Activated CD8-positive, alpha-beta T cell treated with anti-CD3 and anti-CD28 coated beads for 36 hours (primary cell): Measurements from ENCODE around the gene CNTNAP2. TPM values are rescaled to one million over a fixed set of nuclear protein-coding genes. Genes with fewer than 3 reads are reported as not detected.

ENCODE experiments used
- ATAC-seq: fragments of 200-7000 bp; cut with Tn5 transposase; one replicate; pipeline ENCODE4 v1.10.0; 2021; ENCODE audit warnings: mild to moderate bottlenecking, moderate library complexity
- CTCF ChIA-PET: fragments of 350-600 bp; sonication (Branson Sonifier 250); formaldehyde crosslinking; loops from one replicate; lab custom pipeline; 2021; ENCODE audit warnings: antibody characterized with exemption; lab: Charles Lee
- POLR2A ChIA-PET: fragments of 350-600 bp; sonication (Branson Sonifier 250); formaldehyde crosslinking; loops from one replicate; lab custom pipeline; 2021; ENCODE audit warnings: antibody characterized with exemption; lab: Charles Lee
- DNase-seq: peaks from one replicate; pipeline ENCODE4 v3.0.0-alpha.2; 2020
- H3K27ac Mint-ChIP-seq: one replicate; pipeline ENCODE4 v1.8.0; 2021; ENCODE audit warnings: mild to moderate bottlenecking, mixed read lengths
- H3K27me3 Mint-ChIP-seq: one replicate; pipeline ENCODE4 v1.8.0; 2021; ENCODE audit warnings: mixed read lengths
- H3K36me3 Mint-ChIP-seq: one replicate; pipeline ENCODE4 v1.8.0; 2021; ENCODE audit warnings: low read depth, mixed read lengths
- H3K4me1 Mint-ChIP-seq: one replicate; pipeline ENCODE4 v1.8.0; 2021; ENCODE audit warnings: low read depth, mixed read lengths
- H3K4me3 Mint-ChIP-seq: one replicate; pipeline ENCODE4 v1.8.0; 2021; ENCODE audit warnings: mild to moderate bottlenecking, moderate library complexity, mixed read lengths
- H3K9me3 Mint-ChIP-seq: one replicate; pipeline ENCODE4 v1.8.0; 2021; ENCODE audit warnings: mixed read lengths
- CTCF ChIP-seq: fragments of 200-600 bp; IDR thresholded peaks from one replicate; pipeline ENCODE4 v1.8.0; 2022; ENCODE audit warnings: antibody characterized with exemption, mild to moderate bottlenecking
- intact Hi-C: fragments of 100-400 bp; cut with micrococcal nuclease; formaldehyde crosslinking; loops from one replicate; pipeline ENCODE4 v1.10.0; 2022
- total RNA-seq, 2 experiments: library from RNA; stranded (reverse); gene quantifications; one replicate each; pipeline ENCODE4 v1.2.3, GENCODE V29; 2021

Gene CNTNAP2
- total RNA-seq, 2 experiments from 2014 or later = not detected

- Mint-ChIP-seq H3K27me3 (no peaks in the 10 kb centered on the region), H3K9me3 (peaks cover 4% of the 10 kb centered on the region), H3K27ac (no peak overlapping the region), H3K36me3 (no peaks in the 10 kb centered on the region), H3K4me1 (peaks cover 4% of the 10 kb centered on the region), H3K4me3 (no peak overlapping the region)
- intact Hi-C loops = no loop called here
- DNase-seq = no peak
- CTCF ChIA-PET = no interaction called here
- no peak for TF ChIP-seq CTCF
- no peak for ATAC-seq
- POLR2A ChIA-PET = no interaction called here
Measured at GRCh38 chr7:146654048-146654447, 537.4 kb downstream of the CNTNAP2 start.

GRCh38 chr7:146655928-146656797 is 539.6 kb downstream of the CNTNAP2 start:
- ChIA-PET POLR2A (no interaction called here), CTCF (no interaction called here)
- intact Hi-C loops = no loop called here
- Mint-ChIP-seq H3K4me1 (peaks cover 4% of the 10 kb centered on the region), H3K36me3 (no peaks in the 10 kb centered on the region), H3K4me3 (no peak overlapping the region), H3K27me3 (no peaks in the 10 kb centered on the region), H3K27ac (no peak overlapping the region), H3K9me3 (peaks cover 2% of the 10 kb centered on the region)
- no peak for TF ChIP-seq CTCF
- peak; percentile 7 for DNase-seq
- ATAC-seq = no peak

GRCh38 chr7:146656988-146657387 is 540.4 kb downstream of the CNTNAP2 start:
- ATAC-seq (no peak), DNase-seq (no peak)
- no peaks in the 10 kb centered on the region for H3K36me3 Mint-ChIP-seq
- ChIA-PET POLR2A (no interaction called here), CTCF (no interaction called here)
- H3K9me3 Mint-ChIP-seq = peaks cover 4% of the 10 kb centered on the region
- intact Hi-C loops = no loop called here
- peaks cover 4% of the 10 kb centered on the region for H3K4me1 Mint-ChIP-seq
- no peak overlapping the region for H3K4me3 Mint-ChIP-seq
- H3K27ac Mint-ChIP-seq = no peak overlapping the region
- no peaks in the 10 kb centered on the region for H3K27me3 Mint-ChIP-seq
- TF ChIP-seq CTCF = no peak

GRCh38 chr7:146658604-146659003 is 542.0 kb downstream of the CNTNAP2 start:
- no peak for ATAC-seq
- POLR2A ChIA-PET = no interaction called here
- Mint-ChIP-seq H3K9me3 (peaks cover 4% of the 10 kb centered on the region), H3K4me3 (no peak overlapping the region), H3K4me1 (peaks cover 4% of the 10 kb centered on the region), H3K36me3 (no peaks in the 10 kb centered on the region), H3K27me3 (no peaks in the 10 kb centered on the region), H3K27ac (no peak overlapping the region)
- CTCF ChIA-PET = no interaction called here
- DNase-seq = no peak
- intact Hi-C loops = no loop called here
- TF ChIP-seq CTCF = no peak

GRCh38 chr7:146659732-146660131 is 543.1 kb downstream of the CNTNAP2 start:
- ChIA-PET CTCF (no interaction called here), POLR2A (no interaction called here)
- TF ChIP-seq CTCF = no peak
- Mint-ChIP-seq H3K27me3 (no peaks in the 10 kb centered on the region), H3K9me3 (peaks cover 4% of the 10 kb centered on the region), H3K4me1 (peaks cover 4% of the 10 kb centered on the region), H3K4me3 (no peak overlapping the region), H3K36me3 (no peaks in the 10 kb centered on the region), H3K27ac (no peak overlapping the region)
- intact Hi-C loops = no loop called here
- DNase-seq (no peak), ATAC-seq (no peak)
